Measurements from ENCODE around the gene AKT1S1.

AKT1S1 gene

GRCh38 chr19:49854378-49855263 lies 22.5 kb downstream of the AKT1S1 start:
- peak overlapping the region; percentile 21 for H3K4ac ChIP-seq (ENCODE audit: low read depth, low read length)
- H4K91ac ChIP-seq (ENCODE audit: low read depth, low read length) = no peak overlapping the region
- no peak overlapping the region for H2BK12ac ChIP-seq (ENCODE audit: low read length)
- H3K79me2 ChIP-seq (ENCODE audit: control insufficient read depth, insufficient read depth, low read length, poor library complexity) = peaks cover 14% of the 10 kb centered on the region
- H2AFZ ChIP-seq (ENCODE audit: insufficient read depth, low read length, poor library complexity) = no peak overlapping the region
- H3K27ac ChIP-seq (ENCODE audit: low read depth, low read length) = no peak overlapping the region
- peaks cover 7 to 15% of the 10 kb centered on the region in 2 experiments for H3K4me1 ChIP-seq (ENCODE audit: control insufficient read depth in 1 of 2, insufficient read depth in 2 of 2, low read length in 2 of 2)
- peaks cover 56 to 59% of the 10 kb centered on the region in 2 experiments for H3K36me3 ChIP-seq (ENCODE audit: control insufficient read depth in 1 of 2, insufficient read depth in 2 of 2, low read length in 2 of 2)
- H2BK5ac ChIP-seq (ENCODE audit: low read depth, low read length, poor library complexity) = no peak overlapping the region
- H3K27me3 ChIP-seq (ENCODE audit: insufficient read depth, low read length) = no peaks in the 10 kb centered on the region
- peaks cover 7% of the 10 kb centered on the region for H3K79me1 ChIP-seq (ENCODE audit: low read length)
- H3K14ac ChIP-seq (ENCODE audit: low read length) = no peak overlapping the region
- H4K8ac ChIP-seq (ENCODE audit: low read depth, low read length) = no peak overlapping the region
- H2AK5ac ChIP-seq (ENCODE audit: low read length) = no peak overlapping the region
- no peak overlapping the region for H3K4me3 ChIP-seq (ENCODE audit: low read depth, low read length)
- H2BK120ac ChIP-seq (ENCODE audit: insufficient read depth, low read length, poor library complexity) = no peak overlapping the region
- no peak overlapping the region for H3K9ac ChIP-seq (ENCODE audit: low read length)
- H4K12ac ChIP-seq (ENCODE audit: low read depth, low read length) = peak overlapping the region; percentile 40
- H3K9me3 ChIP-seq (ENCODE audit: insufficient read depth, low read depth, low read length) = no peaks in the 10 kb centered on the region
- H3K18ac ChIP-seq (ENCODE audit: low read length) = no peak overlapping the region
- WGBS (ENCODE audit: extremely low coverage, insufficient coverage, insufficient read length) = no CpG with 5 or more reads among the region's 39 CpGs
- no peak overlapping the region for H3K4me2 ChIP-seq (ENCODE audit: low read length)
- no peak overlapping the region for H3K23ac ChIP-seq (ENCODE audit: low read length)
- DNase-seq = no peak

- H3K4me2 ChIP-seq (ENCODE audit: low read length) = peak overlapping the region; percentile 27
These were observed 23.2 kb downstream of the AKT1S1 start for GRCh38 chr19:49853852-49854377.

GRCh38 chr19:49852631-49853126 lies 24.5 kb downstream of the AKT1S1 start:
- Histone ChIP-seq H2BK12ac (ENCODE audit: low read length) (no peak overlapping the region), H3K4me2 (ENCODE audit: low read length) (peak overlapping the region; percentile 97), H3K27ac (ENCODE audit: low read depth, low read length) (no peak overlapping the region), H3K4me3 (ENCODE audit: low read depth, low read length) (no peak overlapping the region), H3K9ac (ENCODE audit: low read length) (no peak overlapping the region), H3K36me3 (ENCODE audit: control insufficient read depth in 1 of 2, insufficient read depth in 2 of 2, low read length in 2 of 2) (peaks cover 41 to 46% of the 10 kb centered on the region in 2 experiments), H3K79me1 (ENCODE audit: low read length) (peaks cover 7% of the 10 kb centered on the region), H3K18ac (ENCODE audit: low read length) (no peak overlapping the region), H2BK120ac (ENCODE audit: insufficient read depth, low read length, poor library complexity) (no peak overlapping the region), H4K12ac (ENCODE audit: low read depth, low read length) (no peak overlapping the region), H4K91ac (ENCODE audit: low read depth, low read length) (no peak overlapping the region), H2AK5ac (ENCODE audit: low read length) (no peak overlapping the region), H3K79me2 (ENCODE audit: control insufficient read depth, insufficient read depth, low read length, poor library complexity) (peaks cover 14% of the 10 kb centered on the region), H3K27me3 (ENCODE audit: insufficient read depth, low read length) (no peaks in the 10 kb centered on the region), H4K8ac (ENCODE audit: low read depth, low read length) (no peak overlapping the region), H3K4me1 (ENCODE audit: control insufficient read depth in 1 of 2, insufficient read depth in 2 of 2, low read length in 2 of 2) (peaks cover 7 to 17% of the 10 kb centered on the region in 2 experiments), H3K9me3 (ENCODE audit: insufficient read depth, low read depth, low read length) (no peaks in the 10 kb centered on the region), H2AFZ (ENCODE audit: insufficient read depth, low read length, poor library complexity) (no peak overlapping the region), H3K14ac (ENCODE audit: low read length) (no peak overlapping the region), H2BK5ac (ENCODE audit: low read depth, low read length, poor library complexity) (no peak overlapping the region), H3K23ac (ENCODE audit: low read length) (no peak overlapping the region), H3K4ac (ENCODE audit: low read depth, low read length) (peak overlapping the region; percentile 35)
- no CpG with 5 or more reads among the region's 14 CpGs for WGBS (ENCODE audit: extremely low coverage, insufficient coverage, insufficient read length)
- peak; percentile 78 to 82 for DNase-seq

More at GRCh38 chr19:49853852-49854377, 23.2 kb downstream of the AKT1S1 start:
- H3K18ac ChIP-seq (ENCODE audit: low read length) = no peak overlapping the region
- WGBS (ENCODE audit: extremely low coverage, insufficient coverage, insufficient read length) = no CpG with 5 or more reads among the region's 10 CpGs
- peaks cover 53 to 58% of the 10 kb centered on the region in 2 experiments for H3K36me3 ChIP-seq (ENCODE audit: control insufficient read depth in 1 of 2, insufficient read depth in 2 of 2, low read length in 2 of 2)
- no peak overlapping the region for H4K12ac ChIP-seq (ENCODE audit: low read depth, low read length)
- peaks cover 7 to 13% of the 10 kb centered on the region in 2 experiments for H3K4me1 ChIP-seq (ENCODE audit: control insufficient read depth in 1 of 2, insufficient read depth in 2 of 2, low read length in 2 of 2)
- H4K8ac ChIP-seq (ENCODE audit: low read depth, low read length) = no peak overlapping the region
- H3K9me3 ChIP-seq (ENCODE audit: insufficient read depth, low read depth, low read length) = no peaks in the 10 kb centered on the region
- H3K27ac ChIP-seq (ENCODE audit: low read depth, low read length) = no peak overlapping the region
- no peak overlapping the region for H4K91ac ChIP-seq (ENCODE audit: low read depth, low read length)
- H2BK5ac ChIP-seq (ENCODE audit: low read depth, low read length, poor library complexity) = no peak overlapping the region
- no peak overlapping the region for H3K14ac ChIP-seq (ENCODE audit: low read length)
- no peaks in the 10 kb centered on the region for H3K27me3 ChIP-seq (ENCODE audit: insufficient read depth, low read length)
- H2BK120ac ChIP-seq (ENCODE audit: insufficient read depth, low read length, poor library complexity) = no peak overlapping the region
- no peak overlapping the region for H2AK5ac ChIP-seq (ENCODE audit: low read length)
- DNase-seq = no peak
- peaks cover 14% of the 10 kb centered on the region for H3K79me2 ChIP-seq (ENCODE audit: control insufficient read depth, insufficient read depth, low read length, poor library complexity)
- peak overlapping the region; percentile 66 for H3K4ac ChIP-seq (ENCODE audit: low read depth, low read length)
- H3K23ac ChIP-seq (ENCODE audit: low read length) = no peak overlapping the region
- H3K79me1 ChIP-seq (ENCODE audit: low read length) = peaks cover 7% of the 10 kb centered on the region
- H3K4me3 ChIP-seq (ENCODE audit: low read depth, low read length) = no peak overlapping the region
- H3K9ac ChIP-seq (ENCODE audit: low read length) = peak overlapping the region; percentile 13
- H2AFZ ChIP-seq (ENCODE audit: insufficient read depth, low read length, poor library complexity) = no peak overlapping the region
- H2BK12ac ChIP-seq (ENCODE audit: low read length) = no peak overlapping the region

- no CpG with 5 or more reads among the region's 78 CpGs for WGBS (ENCODE audit: extremely low coverage, insufficient coverage, insufficient read length)
- no peak overlapping the region for H2BK12ac ChIP-seq (ENCODE audit: low read length)
- H3K79me2 ChIP-seq (ENCODE audit: control insufficient read depth, insufficient read depth, low read length, poor library complexity) = peaks cover 14% of the 10 kb centered on the region
- H2AK5ac ChIP-seq (ENCODE audit: low read length) = peak overlapping the region; percentile 41
- peak overlapping the region; percentile 98 for H3K18ac ChIP-seq (ENCODE audit: low read length)
- no peak overlapping the region for H4K12ac ChIP-seq (ENCODE audit: low read depth, low read length)
- H3K4me1 ChIP-seq (ENCODE audit: control insufficient read depth in 1 of 2, insufficient read depth in 2 of 2, low read length in 2 of 2) = peaks cover 7 to 17% of the 10 kb centered on the region in 2 experiments
- H3K9ac ChIP-seq (ENCODE audit: low read length) = peak overlapping the region; percentile 87
- H3K27me3 ChIP-seq (ENCODE audit: insufficient read depth, low read length) = no peaks in the 10 kb centered on the region
- H2BK5ac ChIP-seq (ENCODE audit: low read depth, low read length, poor library complexity) = peak overlapping the region; percentile 88
- peak overlapping the region; percentile 94 for H3K14ac ChIP-seq (ENCODE audit: low read length)
- H3K4me3 ChIP-seq (ENCODE audit: low read depth, low read length) = peak overlapping the region; percentile 88
- peak overlapping the region; percentile 87 for H3K4ac ChIP-seq (ENCODE audit: low read depth, low read length)
- peaks cover 7% of the 10 kb centered on the region for H3K79me1 ChIP-seq (ENCODE audit: low read length)
- H3K36me3 ChIP-seq (ENCODE audit: control insufficient read depth in 1 of 2, insufficient read depth in 2 of 2, low read length in 2 of 2) = peaks cover 31 to 36% of the 10 kb centered on the region in 2 experiments
- H2AFZ ChIP-seq (ENCODE audit: insufficient read depth, low read length, poor library complexity) = peak overlapping the region; percentile 68
- peak overlapping the region; percentile 99 for H3K27ac ChIP-seq (ENCODE audit: low read depth, low read length)
- H3K23ac ChIP-seq (ENCODE audit: low read length) = no peak overlapping the region
- H4K91ac ChIP-seq (ENCODE audit: low read depth, low read length) = peak overlapping the region; percentile 98
- H4K8ac ChIP-seq (ENCODE audit: low read depth, low read length) = peak overlapping the region; percentile 95
- H3K9me3 ChIP-seq (ENCODE audit: insufficient read depth, low read depth, low read length) = no peaks in the 10 kb centered on the region
- H3K4me2 ChIP-seq (ENCODE audit: low read length) = peak overlapping the region; percentile 97
- peak; percentile 52 to 67 for DNase-seq
- H2BK120ac ChIP-seq (ENCODE audit: insufficient read depth, low read length, poor library complexity) = peak overlapping the region; percentile 72
These were observed 25.5 kb downstream of the AKT1S1 start for GRCh38 chr19:49851456-49852259.
